BE2C (cell line): Measurements from ENCODE around the gene TP53AIP1.

Experiments used
- DNase-seq: peaks from one replicate; pipeline ENCODE4 v3.0.0-alpha.2; 2020
- H3K27me3 ChIP-seq: fragments of 250-450 bp; sonication (Bioruptor Pico); 2 replicates; pipeline ENCODE4 v1.5.1; 2020; ENCODE audit warnings: mild to moderate bottlenecking
- H3K36me3 ChIP-seq: fragments of 250-450 bp; sonication (Bioruptor Pico); 2 replicates; pipeline ENCODE4 v1.5.1; 2020; ENCODE audit warnings: mild to moderate bottlenecking
- H3K4me1 ChIP-seq: fragments of 250-450 bp; sonication (Bioruptor Pico); 2 replicates; pipeline ENCODE4 v1.5.1; 2020
- H3K4me3 ChIP-seq: 2 replicates; pipeline ENCODE4 v1.5.1; 2011; ENCODE audit warnings: low read depth, low read length
- H3K9me3 ChIP-seq: fragments of 250-450 bp; sonication (Bioruptor Pico); 2 replicates; pipeline ENCODE4 v1.5.1; 2020
- TF ChIP-seq, protein P1 (sequence below): IDR thresholded peaks from 2 replicates; pipeline ENCODE4 v1.5.1; 2012; ENCODE audit warnings: mild to moderate bottlenecking, low read depth, low read length

The TP53AIP1 gene

DNA sequence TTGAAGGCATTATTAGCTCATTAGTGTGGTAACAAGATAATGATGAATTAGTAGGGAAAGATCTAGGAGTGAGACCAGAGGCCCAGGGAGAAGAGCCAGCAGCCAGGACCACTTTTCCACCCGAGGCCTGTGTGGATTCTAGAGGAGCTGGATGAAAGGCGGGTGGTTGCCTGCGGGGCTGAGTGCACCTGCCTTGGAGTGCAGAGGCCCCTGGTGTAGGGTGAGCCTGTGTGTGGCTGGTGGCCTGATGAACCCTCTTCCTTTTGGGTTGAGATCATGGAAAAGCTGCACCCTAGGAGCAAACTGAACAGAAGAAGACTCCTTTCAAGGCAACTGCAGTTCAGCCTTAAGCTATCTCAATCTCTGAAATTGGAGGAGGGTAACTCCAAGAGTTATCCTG lies 5.9 kb upstream of the TP53AIP1 start:
- no peaks in the 10 kb centered on the region for H3K27me3 ChIP-seq
- no peaks in the 10 kb centered on the region for H3K4me1 ChIP-seq
- no peak overlapping the region for H3K4me3 ChIP-seq
- TF ChIP-seq, protein P1, sequence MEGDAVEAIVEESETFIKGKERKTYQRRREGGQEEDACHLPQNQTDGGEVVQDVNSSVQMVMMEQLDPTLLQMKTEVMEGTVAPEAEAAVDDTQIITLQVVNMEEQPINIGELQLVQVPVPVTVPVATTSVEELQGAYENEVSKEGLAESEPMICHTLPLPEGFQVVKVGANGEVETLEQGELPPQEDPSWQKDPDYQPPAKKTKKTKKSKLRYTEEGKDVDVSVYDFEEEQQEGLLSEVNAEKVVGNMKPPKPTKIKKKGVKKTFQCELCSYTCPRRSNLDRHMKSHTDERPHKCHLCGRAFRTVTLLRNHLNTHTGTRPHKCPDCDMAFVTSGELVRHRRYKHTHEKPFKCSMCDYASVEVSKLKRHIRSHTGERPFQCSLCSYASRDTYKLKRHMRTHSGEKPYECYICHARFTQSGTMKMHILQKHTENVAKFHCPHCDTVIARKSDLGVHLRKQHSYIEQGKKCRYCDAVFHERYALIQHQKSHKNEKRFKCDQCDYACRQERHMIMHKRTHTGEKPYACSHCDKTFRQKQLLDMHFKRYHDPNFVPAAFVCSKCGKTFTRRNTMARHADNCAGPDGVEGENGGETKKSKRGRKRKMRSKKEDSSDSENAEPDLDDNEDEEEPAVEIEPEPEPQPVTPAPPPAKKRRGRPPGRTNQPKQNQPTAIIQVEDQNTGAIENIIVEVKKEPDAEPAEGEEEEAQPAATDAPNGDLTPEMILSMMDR: peak; percentile 27
- DNase-seq: no peak
- no peaks in the 10 kb centered on the region for H3K36me3 ChIP-seq
- H3K9me3 ChIP-seq: no peaks in the 10 kb centered on the region

- TF ChIP-seq, protein P1: no peak
- H3K27me3 ChIP-seq: no peaks in the 10 kb centered on the region
- H3K36me3 ChIP-seq: no peaks in the 10 kb centered on the region
- no peaks in the 10 kb centered on the region for H3K9me3 ChIP-seq
- DNase-seq: no peak
- no peaks in the 10 kb centered on the region for H3K4me1 ChIP-seq
- no peak overlapping the region for H3K4me3 ChIP-seq
Observed at GRCh38 chr11:128947773-128948172, 5.1 kb upstream of the TP53AIP1 start.

DNA sequence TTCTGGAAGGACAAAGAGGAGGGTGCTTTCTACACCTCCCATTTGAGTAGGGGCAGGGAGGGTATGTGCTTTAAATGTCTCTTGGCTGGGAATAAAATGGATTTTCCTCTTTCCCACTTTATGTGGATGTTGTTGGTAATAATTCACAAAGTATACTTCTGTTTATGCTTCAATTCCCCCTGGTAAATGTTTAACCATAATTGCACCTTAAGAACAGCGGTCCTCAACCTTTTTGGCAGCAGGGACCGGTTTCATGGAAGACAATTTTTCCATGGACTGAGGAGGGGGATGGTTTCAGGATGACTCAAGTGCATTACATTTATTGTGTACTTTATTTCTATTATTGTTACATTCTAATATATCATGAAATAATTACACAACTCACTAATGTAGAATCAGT lies 4.0 kb upstream of the TP53AIP1 start:
- TF ChIP-seq, protein P1: no peak
- H3K4me1 ChIP-seq: no peaks in the 10 kb centered on the region
- no peaks in the 10 kb centered on the region for H3K9me3 ChIP-seq
- DNase-seq: no peak
- H3K4me3 ChIP-seq: no peak overlapping the region
- H3K27me3 ChIP-seq: no peaks in the 10 kb centered on the region
- H3K36me3 ChIP-seq: no peaks in the 10 kb centered on the region

- H3K4me3 ChIP-seq: no peak overlapping the region
- no peak for DNase-seq
Observed at GRCh38 chr11:128943428-128943976, 831 bp upstream of the TP53AIP1 start.

GRCh38 chr11:128942272-128942612 lies 429 bp downstream of the TP53AIP1 start:
- TF ChIP-seq, protein P1: no peak
- no peaks in the 10 kb centered on the region for H3K27me3 ChIP-seq
- H3K4me1 ChIP-seq: no peaks in the 10 kb centered on the region
- no peak overlapping the region for H3K4me3 ChIP-seq
- DNase-seq: no peak
- H3K36me3 ChIP-seq: no peaks in the 10 kb centered on the region
- no peaks in the 10 kb centered on the region for H3K9me3 ChIP-seq

More at GRCh38 chr11:128943428-128943976, 831 bp upstream of the TP53AIP1 start:
- H3K4me1 ChIP-seq: no peaks in the 10 kb centered on the region
- no peaks in the 10 kb centered on the region for H3K27me3 ChIP-seq
- H3K36me3 ChIP-seq: no peaks in the 10 kb centered on the region
- no peaks in the 10 kb centered on the region for H3K9me3 ChIP-seq
- TF ChIP-seq, protein P1: no peak

GRCh38 chr11:128941573-128942271 lies 949 bp downstream of the TP53AIP1 start:
- Histone ChIP-seq H3K4me1 (no peaks in the 10 kb centered on the region), H3K27me3 (no peaks in the 10 kb centered on the region)
- no peak for DNase-seq

More at GRCh38 chr11:128941573-128942271, 949 bp downstream of the TP53AIP1 start:
- no peaks in the 10 kb centered on the region for H3K9me3 ChIP-seq
- no peak overlapping the region for H3K4me3 ChIP-seq
- H3K36me3 ChIP-seq: no peaks in the 10 kb centered on the region
- TF ChIP-seq, protein P1: no peak
